GM06990 (cell line): ENCODE results near the gene GYPA.
"Not testable (repeated sequence)": the region's sequence is repeated elsewhere in the genome, so short reads cannot be mapped to it uniquely, and the experiment has no call there.

Source experiments
- DNase-seq: peaks from one replicate; pipeline ENCODE4 v3.0.0-alpha.2; 2011; ENCODE audit not compliant: insufficient read length; ENCODE audit errors: extremely low read depth
- H3K27me3 ChIP-seq: replicated peaks from 2 replicates; pipeline ENCODE4 v1.6.0; 2011; ENCODE audit warnings: low read length; ENCODE audit not compliant: control insufficient read depth, insufficient read depth
- H3K36me3 ChIP-seq: 2 replicates; pipeline ENCODE4 v1.5.1; 2011; ENCODE audit warnings: low read length; ENCODE audit not compliant: control insufficient read depth, insufficient read depth
- H3K4me3 ChIP-seq: replicated peaks from 2 replicates; pipeline ENCODE4 v1.5.1; 2011; ENCODE audit warnings: low read depth, mild to moderate bottlenecking, control low read depth, low read length
- CTCF ChIP-seq: IDR thresholded peaks from 2 replicates; pipeline ENCODE4 v1.5.1; 2011; ENCODE audit warnings: low read length, control low read depth, mild to moderate bottlenecking, inconsistent platforms; ENCODE audit not compliant: insufficient read depth, poor library complexity, severe bottlenecking

Gene GYPA

DNA sequence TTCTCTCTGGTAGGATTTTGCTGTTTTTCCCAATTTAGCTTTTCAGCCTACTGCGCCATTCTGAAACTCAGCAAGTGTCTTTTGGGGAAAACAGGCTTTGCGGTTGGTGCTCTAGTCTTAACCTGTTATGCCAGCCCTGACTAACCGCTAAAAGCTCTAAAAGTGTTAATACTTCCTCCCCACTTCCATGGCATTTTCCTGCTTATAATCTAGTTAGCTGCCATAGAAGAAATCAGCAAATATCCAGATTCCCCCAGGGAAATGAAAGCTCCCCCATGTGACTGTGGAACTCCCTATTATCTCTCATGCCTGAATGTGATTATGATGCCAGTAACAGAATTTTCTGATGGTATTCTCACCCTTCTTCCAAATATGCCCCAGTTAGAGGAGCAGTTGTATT lies 28.7 kb upstream of the GYPA start:
- DNase-seq, result no peak
- TF ChIP-seq CTCF, result no peak
- no peak overlapping the region for H3K4me3 ChIP-seq
- no peaks in the 10 kb centered on the region for H3K27me3 ChIP-seq
- H3K36me3 ChIP-seq, result no peaks in the 10 kb centered on the region

DNA sequence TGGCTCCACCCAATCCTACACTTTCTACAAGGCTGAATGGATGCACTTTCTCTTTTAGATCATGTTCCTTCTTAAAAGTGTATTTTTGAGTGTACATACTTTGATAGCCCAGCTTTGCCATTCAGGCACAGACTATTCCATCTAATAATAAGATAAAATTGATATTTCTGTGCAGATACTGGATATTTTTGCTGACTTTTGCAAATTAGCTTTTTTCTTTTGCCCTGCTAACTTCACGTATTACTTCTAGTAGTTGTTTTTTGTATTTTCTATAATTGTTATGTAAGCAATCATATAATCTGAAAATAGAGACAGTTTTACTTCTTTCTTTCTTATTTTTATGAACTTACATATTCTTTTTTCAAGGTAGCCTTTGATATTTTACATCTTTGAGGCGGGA lies 13.5 kb upstream of the GYPA start:
- Histone ChIP-seq H3K36me3 (no peaks in the 10 kb centered on the region), H3K27me3 (no peaks in the 10 kb centered on the region), H3K4me3 (no peak overlapping the region)
- no peak for TF ChIP-seq CTCF
- no peak for DNase-seq

- H3K36me3 ChIP-seq, H3K4me3 ChIP-seq, DNase-seq, H3K27me3 ChIP-seq: not testable (repeated sequence)
- TF ChIP-seq CTCF, result peak; percentile 70
Measured at GRCh38 chr4:144142690-144143326, 2.3 kb upstream of the GYPA start.

DNA sequence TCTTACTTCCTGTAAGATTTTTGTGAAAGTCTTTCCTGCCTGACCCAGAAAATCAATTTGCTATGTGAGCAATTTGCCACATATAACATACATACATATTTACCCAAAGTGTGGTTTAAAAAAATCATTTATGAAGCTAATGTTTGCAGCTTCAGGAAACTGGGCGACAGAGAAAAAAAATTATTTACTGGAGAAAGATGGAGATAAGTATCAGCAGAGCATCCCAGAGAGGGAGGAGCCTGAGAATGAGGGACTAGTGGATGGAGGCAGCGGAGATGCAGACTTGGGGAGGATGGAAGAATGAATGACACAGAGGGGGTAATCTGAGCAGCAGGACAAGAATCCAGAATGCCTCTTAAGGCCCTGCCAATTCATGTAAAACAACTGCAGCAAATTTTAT lies 975 bp upstream of the GYPA start:
- no peaks in the 10 kb centered on the region for H3K36me3 ChIP-seq
- no peak for TF ChIP-seq CTCF
- H3K27me3 ChIP-seq, result no peaks in the 10 kb centered on the region
- no peak for DNase-seq
- no peak overlapping the region for H3K4me3 ChIP-seq

- not testable (repeated sequence) for DNase-seq, H3K27me3 ChIP-seq, H3K4me3 ChIP-seq, H3K36me3 ChIP-seq
Measured at GRCh38 chr4:144139991-144140390, 527 bp downstream of the GYPA start.

GRCh38 chr4:144139547-144139946 lies 971 bp downstream of the GYPA start:
- H3K4me3 ChIP-seq, H3K27me3 ChIP-seq, DNase-seq, H3K36me3 ChIP-seq: not testable (repeated sequence)

DNA sequence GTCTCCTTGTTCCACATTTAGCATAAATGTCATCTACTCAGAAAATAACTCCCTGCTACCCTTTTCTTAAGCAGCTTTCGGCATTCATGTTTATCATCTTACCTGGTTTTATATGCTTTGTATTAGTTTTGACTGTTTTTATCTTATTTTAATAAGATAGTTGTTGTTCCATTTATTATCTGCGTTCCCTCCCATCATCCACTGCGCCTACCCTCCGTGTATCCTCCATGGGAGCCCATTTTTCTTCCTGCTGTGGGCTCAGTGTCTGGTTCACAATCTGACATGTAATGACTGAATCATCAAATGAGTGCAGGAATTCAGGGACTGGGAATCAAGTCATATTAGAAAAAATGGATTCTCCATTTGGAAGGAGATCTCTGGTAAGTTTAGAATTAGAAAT lies 2.3 kb downstream of the GYPA start:
- not testable (repeated sequence) for DNase-seq, H3K4me3 ChIP-seq, H3K36me3 ChIP-seq, H3K27me3 ChIP-seq

- not testable (repeated sequence) for H3K4me3 ChIP-seq, DNase-seq, H3K27me3 ChIP-seq
Measured at GRCh38 chr4:144137137-144137931, 3.2 kb downstream of the GYPA start.

DNA sequence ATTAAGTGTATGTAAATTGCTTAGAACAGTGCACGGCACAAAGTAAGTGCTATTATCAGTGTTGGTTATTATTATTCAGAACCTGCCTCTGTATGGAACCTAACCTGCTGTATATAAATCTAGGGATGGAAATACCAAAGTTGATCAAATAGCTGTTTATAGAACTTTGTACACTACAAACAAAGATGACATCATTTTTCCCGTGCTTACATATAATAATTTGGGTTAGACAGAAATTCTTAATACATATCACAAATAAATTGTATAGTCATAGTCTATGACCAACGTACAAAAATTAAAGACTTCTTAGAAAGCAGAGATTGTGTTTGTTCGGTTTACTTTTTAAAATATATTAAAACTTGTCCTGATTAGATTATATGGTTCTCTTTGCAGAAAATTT lies 4.3 kb downstream of the GYPA start:
- DNase-seq, H3K4me3 ChIP-seq, H3K36me3 ChIP-seq, H3K27me3 ChIP-seq: not testable (repeated sequence)

More at GRCh38 chr4:144137137-144137931, 3.2 kb downstream of the GYPA start:
- H3K36me3 ChIP-seq, result not testable (repeated sequence)

- not testable (repeated sequence) for DNase-seq, H3K36me3 ChIP-seq, H3K27me3 ChIP-seq, H3K4me3 ChIP-seq
Measured at GRCh38 chr4:144130167-144130566, 10.4 kb downstream of the GYPA start.
